LoVo (cell line): Measurements from ENCODE around the gene ARRB2.

Experiments
- DNase-seq: peaks from one replicate; pipeline ENCODE4 v3.0.0-alpha.2; 2016; ENCODE audit warnings: low spot score

The ARRB2 gene

DNA sequence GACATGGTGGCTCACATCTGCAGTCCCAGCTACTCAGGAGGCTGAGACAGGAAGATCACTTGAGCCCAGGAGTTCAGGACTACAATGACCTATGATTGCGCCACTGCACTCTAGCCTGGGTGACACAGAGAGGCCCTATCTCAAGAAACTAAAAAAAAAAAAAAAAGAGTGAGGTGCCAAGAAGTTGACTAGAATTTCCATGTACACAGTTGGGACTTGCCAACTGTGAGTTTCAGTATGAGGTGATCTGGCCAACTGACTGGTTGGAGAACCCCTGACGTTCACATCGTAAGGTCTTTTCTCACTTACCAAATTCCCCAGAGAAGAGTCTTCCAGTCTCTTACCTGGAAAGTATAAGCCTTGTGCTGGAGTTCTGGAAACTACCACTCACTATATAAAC is 17.7 kb downstream of the ARRB2 start:
- no peak for DNase-seq

GRCh38 chr17:4733073-4733531 is 22.7 kb downstream of the ARRB2 start:
- DNase-seq: no peak

DNA sequence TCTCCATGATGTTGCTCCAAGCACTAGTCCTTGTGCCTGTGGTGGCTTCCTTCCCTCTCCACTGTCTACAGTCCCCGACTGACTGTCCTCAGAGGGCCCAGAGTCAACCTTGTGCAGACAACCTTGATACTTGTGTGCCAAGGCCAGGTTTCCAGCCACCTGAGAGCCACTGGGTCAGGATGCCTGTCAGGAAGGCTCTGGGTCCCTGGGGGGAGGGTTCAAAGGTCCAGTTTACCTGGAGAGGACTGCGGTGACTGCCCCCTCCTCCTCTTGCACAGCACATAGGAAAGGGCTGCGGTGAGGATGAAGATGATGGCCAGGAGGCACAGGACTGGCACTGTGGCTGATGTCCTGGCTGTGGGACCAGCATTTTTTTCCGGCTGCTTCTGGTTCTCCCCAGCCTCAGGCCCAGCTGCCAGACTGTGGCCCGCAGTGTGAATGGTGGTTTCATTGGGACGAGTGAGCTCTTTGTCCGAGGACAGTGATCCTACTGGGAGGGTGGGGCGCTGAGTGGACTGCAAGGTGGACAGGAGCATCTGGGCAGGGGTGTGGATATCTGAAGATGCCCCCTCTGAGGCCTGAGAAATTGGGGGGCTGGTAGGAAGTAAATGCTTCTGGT is 24.5 kb downstream of the ARRB2 start:
- DNase-seq: no peak

GRCh38 chr17:4735876-4736651 is 25.6 kb downstream of the ARRB2 start:
- DNase-seq: no peak

DNA sequence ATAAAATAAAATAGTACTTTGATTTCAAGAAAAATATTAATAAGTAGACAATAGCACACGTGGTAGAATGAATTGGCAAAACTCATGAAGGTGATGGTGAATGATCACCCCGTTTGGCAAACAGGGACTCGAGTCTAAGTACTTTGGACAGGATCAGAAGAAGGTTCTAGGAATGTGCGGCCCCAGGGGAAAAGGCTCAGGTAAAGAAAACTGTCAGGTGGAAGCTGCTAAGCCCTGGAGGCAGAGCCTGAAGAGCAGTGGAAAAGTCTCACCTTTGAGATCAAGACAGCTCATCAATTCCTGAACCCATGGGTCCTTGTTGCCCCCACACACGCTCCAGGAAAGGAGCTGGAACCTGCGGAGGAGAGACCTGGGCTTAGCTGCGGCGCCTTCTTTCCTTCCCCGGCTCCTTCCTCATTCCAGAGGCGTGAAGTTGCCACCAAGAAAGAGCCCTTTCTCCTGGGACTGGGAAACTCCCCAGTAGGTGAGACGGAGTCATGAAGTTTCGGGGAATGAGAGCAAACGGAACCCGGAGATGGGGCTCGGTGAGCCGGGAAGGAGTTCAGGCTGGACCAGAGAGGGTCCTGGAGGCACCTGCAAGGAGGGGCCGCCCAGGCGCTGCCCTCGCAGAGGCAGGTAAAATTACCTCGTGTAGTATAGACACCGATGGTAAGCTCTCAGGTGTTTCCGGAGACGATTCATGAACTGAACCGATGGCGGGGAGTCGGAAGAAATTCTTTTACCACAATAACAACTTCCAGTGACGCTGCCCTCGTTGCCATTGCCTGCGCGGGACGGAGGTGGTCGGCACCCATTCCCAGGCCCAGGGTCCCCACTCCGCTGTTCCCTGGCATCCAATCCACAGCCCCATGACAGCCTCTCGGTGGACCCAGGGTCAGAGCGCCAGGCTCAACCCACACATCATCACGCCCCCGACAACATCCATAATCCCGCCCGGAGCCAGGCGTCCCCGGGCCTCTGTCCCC is 28.0 kb downstream of the ARRB2 start:
- DNase-seq: peak; percentile 64

- peak; percentile 58 for DNase-seq
Observed at GRCh38 chr17:4739122-4740024, 28.9 kb downstream of the ARRB2 start, which contains the start of the genes CXCL16 and ZMYND15. TSS of gene CXCL16 (minus strand) at chr17:4739928. CDS start at chr17:4739339, 589 bp downstream. TSS of gene ZMYND15 (plus strand) at chr17:4739833. CDS start at chr17:4740549, 716 bp downstream.

DNA sequence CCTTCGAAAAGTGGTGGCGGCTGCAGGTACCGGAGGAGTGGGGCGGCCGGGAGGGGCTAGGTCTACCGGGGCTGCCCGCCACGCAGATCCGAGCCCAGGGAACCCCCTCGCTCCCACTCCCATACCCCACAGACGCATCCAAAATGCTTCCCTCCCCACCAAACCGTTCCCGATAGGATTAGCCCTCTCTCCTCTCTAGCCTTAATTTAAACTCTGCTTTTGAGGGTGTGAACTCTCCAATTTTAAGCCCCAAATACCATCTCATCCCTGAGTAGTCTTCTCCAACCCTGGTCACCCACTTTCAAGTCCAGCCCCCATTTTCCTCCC is 29.6 kb downstream of the ARRB2 start:
- no peak for DNase-seq

GRCh38 chr17:4740584-4740983 is 30.2 kb downstream of the ARRB2 start:
- DNase-seq: no peak

GRCh38 chr17:4741544-4741943 is 31.1 kb downstream of the ARRB2 start:
- no peak for DNase-seq

GRCh38 chr17:4742133-4742532 is 31.7 kb downstream of the ARRB2 start:
- no peak for DNase-seq

DNA sequence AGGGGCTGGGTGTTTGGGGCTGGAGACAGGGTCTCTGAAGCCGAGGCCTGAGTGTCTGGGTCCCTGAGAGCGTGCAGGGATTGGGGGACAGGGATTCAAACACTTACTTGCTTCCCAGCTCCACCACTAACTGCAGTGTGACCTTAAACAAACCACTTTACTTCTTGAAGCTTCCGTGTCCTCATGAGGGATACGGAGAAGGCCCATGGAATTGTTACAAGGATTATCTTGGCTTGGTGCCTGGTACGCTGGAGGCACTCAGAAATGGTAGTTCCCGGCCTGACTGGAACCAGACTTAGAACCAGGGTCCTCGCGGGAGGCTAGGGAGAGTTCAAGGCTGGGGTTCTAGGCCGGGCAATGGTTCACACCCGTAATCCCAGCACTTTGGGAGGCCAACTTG is 32.2 kb downstream of the ARRB2 start:
- no peak for DNase-seq

GRCh38 chr17:4743216-4743615 is 32.8 kb downstream of the ARRB2 start:
- DNase-seq: no peak

DNA sequence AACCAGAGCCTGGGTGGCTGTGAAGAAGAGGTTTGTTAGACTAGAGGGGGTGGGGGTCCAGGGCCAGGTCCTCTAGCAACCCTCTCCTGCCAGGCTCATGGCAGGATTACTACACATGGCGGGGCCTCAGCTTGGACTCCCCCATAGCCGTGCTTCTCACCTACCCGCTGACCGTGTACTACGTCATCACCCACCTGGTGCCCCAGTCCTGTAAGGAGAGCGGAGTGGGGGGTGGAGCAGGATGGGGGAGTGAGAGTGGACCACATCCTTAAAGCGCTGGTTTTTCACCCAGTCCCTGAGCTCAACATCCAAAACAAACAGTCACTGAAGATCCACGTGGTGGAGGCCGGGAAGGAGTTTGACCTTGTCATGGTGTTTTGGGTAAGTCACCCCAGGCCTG is 33.5 kb downstream of the ARRB2 start:
- DNase-seq: no peak

DNA sequence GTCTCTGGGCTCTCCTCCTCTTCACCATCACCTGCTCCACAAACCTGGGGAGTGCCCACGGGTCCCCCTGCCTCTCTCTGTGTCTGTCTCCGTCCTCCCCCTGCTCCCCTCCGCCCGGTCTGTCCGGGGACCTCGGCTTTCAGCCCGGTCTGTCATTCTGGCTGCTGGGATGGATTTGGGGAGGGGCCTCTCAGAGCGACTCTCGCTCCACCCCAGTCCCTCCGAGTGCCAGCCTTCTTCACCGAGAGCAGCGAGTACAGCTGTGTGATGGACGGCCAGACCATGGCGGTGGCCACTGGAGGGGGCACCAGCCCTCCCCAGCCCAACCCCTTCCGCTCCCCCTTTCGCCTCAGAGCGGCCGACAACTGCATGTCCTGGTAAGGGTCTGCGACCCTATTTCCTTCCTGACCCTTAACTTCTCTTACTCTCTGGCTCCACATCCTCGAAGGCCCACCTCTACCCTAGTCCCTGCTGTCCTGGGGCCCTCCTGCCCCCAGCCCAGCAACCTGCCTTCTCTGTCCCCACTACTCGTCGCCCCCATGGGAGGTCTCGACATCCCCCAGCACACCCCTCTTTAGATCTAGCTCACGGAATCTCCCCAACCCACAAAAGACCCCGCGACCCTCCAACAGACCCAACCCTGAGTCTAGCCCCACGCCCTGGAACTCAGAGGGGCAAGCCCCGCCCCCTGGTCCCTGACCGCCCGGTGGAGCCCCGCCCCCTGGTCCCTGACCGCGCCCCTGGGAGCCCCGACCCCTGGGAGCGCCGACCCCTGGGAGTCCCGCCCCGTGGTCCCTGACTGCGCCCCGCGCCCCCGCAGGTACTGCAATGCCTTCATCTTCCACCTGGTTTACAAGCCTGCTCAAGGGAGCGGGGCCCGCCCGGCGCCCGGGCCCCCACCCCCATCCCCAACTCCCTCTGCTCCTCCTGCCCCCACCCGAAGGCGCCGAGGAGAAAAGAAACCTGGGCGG is 34.9 kb downstream of the ARRB2 start:
- no peak for DNase-seq

DNA sequence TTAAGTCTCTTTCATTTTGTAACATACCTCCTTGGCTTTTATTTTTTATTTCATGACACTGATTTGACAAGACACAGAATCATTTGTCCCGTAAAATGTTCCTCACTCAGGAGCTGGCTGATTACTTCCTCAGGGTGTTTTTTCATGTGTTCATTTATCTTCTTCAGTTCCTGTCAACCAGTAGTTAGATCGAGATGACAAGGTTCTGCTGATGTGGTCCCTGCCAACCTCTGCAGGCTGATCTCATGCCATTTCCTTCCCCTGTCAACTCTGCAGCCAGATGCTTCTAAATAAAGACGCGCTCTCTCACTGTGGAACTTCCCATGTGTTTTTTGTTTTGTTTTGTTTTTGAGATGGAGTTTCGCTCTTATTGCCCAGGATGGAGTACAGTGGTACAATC is 37.4 kb downstream of the ARRB2 start:
- no peak for DNase-seq

DNA sequence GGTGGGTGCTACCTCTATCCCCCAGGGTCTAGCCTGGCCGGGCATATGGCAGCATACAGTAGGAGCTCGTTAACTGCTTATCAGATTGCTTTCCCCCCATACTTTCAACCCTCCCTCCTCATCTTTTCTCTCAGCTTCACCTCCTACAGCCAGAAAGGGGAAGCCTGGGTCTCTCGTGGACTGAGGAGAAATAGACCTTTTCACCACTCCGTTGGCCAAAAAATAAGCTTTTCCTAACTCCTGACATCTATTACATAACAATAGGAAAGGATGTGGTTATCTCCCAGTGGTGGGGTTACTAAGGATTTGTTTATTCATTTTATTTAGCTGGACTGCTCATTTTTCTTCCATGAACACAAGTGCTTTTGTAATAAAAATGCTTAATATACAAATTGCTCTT is 38.3 kb downstream of the ARRB2 start:
- no peak for DNase-seq

GRCh38 chr17:4750606-4751005 is 40.2 kb downstream of the ARRB2 start:
- no peak for DNase-seq

DNA sequence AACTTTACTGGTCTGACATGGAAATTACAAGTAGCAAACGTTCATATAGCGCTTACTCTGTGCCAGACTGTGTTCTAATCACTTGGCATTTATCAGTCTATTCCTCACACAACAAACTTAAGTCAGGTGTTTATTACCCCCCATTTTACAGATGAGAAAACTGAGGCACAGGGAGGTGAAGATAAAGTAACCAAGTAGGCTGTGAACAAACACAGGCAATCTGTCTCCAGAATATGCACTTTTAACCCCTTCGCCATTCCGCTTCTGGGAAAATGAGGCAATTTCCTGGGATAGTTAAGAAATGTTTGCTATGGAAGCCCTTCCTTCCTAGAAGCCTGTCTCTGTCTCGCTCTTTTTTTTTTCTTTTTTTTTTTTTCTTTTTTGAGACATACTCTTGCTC is 41.5 kb downstream of the ARRB2 start:
- no peak for DNase-seq

DNA sequence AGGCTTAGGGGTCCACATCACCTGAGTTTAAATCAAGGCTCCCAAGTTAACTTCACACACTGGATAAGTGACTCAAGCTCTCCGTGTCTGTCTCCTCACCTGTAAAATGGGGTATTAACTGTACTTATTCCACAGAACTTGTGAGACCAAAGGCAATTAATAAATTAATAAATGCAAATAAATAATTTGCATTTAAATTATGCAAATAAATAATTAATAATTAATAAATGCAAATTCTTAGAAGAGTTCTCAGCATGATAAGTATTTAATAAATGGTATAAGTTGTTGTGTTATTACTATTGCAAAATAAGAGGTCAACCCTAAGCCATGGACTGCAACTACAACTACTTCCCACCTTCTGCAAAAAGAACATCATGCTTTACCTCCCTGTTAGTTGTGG is 43.0 kb downstream of the ARRB2 start:
- no peak for DNase-seq

GRCh38 chr17:4759776-4760236 is 49.4 kb downstream of the ARRB2 start:
- no peak for DNase-seq
